K562 (cell line): ENCODE results near the gene SS18L1.

Source experiments
- CEBPB ChIP-seq: fragments of 450-650 bp; IDR thresholded peaks from 2 replicates; pipeline ENCODE4 v1.6.1; 2016; ENCODE audit warnings: missing genetic modification characterization, missing compliant biosample characterization
- CTCF ChIP-seq, 3 experiments: IDR thresholded peaks in 2 of 3; conservative IDR thresholded peaks in 1 of 3; 2 replicates each; pipeline ENCODE4 v1.5.1; 2011 to 2012; ENCODE audit warnings: low read length in 3 of 3, mild to moderate bottlenecking in 3 of 3, control low read depth in 2 of 3, improper control_type of control experiment in 1 of 3, inconsistent platforms in 1 of 3, low read depth in 1 of 3, mixed read lengths in 1 of 3, moderate library complexity in 1 of 3; ENCODE audit not compliant: insufficient read depth in 2 of 3
- EZH2 ChIP-seq: IDR thresholded peaks from 2 replicates; pipeline ENCODE4 v1.6.1; 2012; ENCODE audit warnings: low read depth, mild to moderate bottlenecking, inconsistent platforms, low read length, borderline replicate concordance
- HDAC6 ChIP-seq: IDR thresholded peaks from 2 replicates; pipeline ENCODE4 v1.6.1; 2012; ENCODE audit warnings: low read depth, mild to moderate bottlenecking, control low read depth, inconsistent platforms, low read length, moderate library complexity
- JUND ChIP-seq, 2 experiments: IDR thresholded peaks; 2 replicates in 1 of 2; 3 replicates in 1 of 2; pipeline ENCODE4 v1.6.1; 2011; ENCODE audit warnings: borderline replicate concordance in 2 of 2, low read depth in 2 of 2, low read length in 2 of 2, improper control_type of control experiment in 1 of 2, missing biosample characterization in 1 of 2, missing genetic modification characterization in 1 of 2, missing genetic modification reagents in 1 of 2
- MBD2 ChIP-seq: sonication (generic); IDR thresholded peaks from 2 replicates; pipeline ENCODE4 v1.6.1; 2016; ENCODE audit warnings: low read depth, borderline replicate concordance
- POLR2AphosphoS5 ChIP-seq: IDR thresholded peaks from 2 replicates; pipeline ENCODE4 v1.6.1; 2011; ENCODE audit warnings: mild to moderate bottlenecking, low read depth, low read length, moderate library complexity; ENCODE audit not compliant: control insufficient read depth, insufficient read depth
- SMAD1 ChIP-seq: fragments of 150-350 bp; IDR thresholded peaks from 2 replicates; pipeline ENCODE4 v1.6.1; 2014; ENCODE audit warnings: low read length, low read depth; ENCODE audit not compliant: partially characterized antibody
- ZBED1 ChIP-seq: IDR thresholded peaks from 2 replicates; pipeline ENCODE4 v1.6.1; 2014
- ZBTB33 ChIP-seq: sonication (generic); formaldehyde crosslinking; IDR thresholded peaks from 2 replicates; pipeline ENCODE4 v1.8.1; 2023; ENCODE audit warnings: mild to moderate bottlenecking, missing genetic modification reagents
- ZNF398 ChIP-seq: fragments of 250-450 bp; sonication (Bioruptor Pico); IDR thresholded peaks from 2 replicates; pipeline ENCODE4 v1.8.0; 2021; ENCODE audit warnings: moderate library complexity, mild to moderate bottlenecking, inconsistent platforms
- ZNF699 ChIP-seq: fragments of 250-450 bp; sonication (Bioruptor Pico); IDR thresholded peaks from 2 replicates; pipeline ENCODE4 v1.8.0; 2021; ENCODE audit warnings: mild to moderate bottlenecking, moderate library complexity; ENCODE audit not compliant: insufficient replicate concordance

GRCh38 chr20:62202083-62202395 is 58.5 kb downstream of the SS18L1 start:
- TF ChIP-seq CEBPB (tag) (no peak), CTCF (IDR thresholded peaks at IDR 0.05 in 2 of 3, conservative IDR thresholded peaks at IDR 0.05 in 1 of 3; ENCODE audit: insufficient read depth in 2 of 3, low read depth in 1 of 3, low read length in 3 of 3) (no peak), JUND (IDR thresholded peaks at IDR 0.05; ENCODE audit: borderline replicate concordance, low read depth, low read length) (no peak), JUND (tag; IDR thresholded peaks at IDR 0.05; ENCODE audit: borderline replicate concordance, low read depth, low read length) (no peak), ZBED1 (no peak), POLR2AphosphoS5 (no peak), SMAD1 (no peak), MBD2 (no peak), ZNF699 (CRISPR knock-in tag) (no peak), ZBTB33 (CRISPR knock-in tag) (no peak), HDAC6 (no peak), EZH2 (no peak), ZNF398 (CRISPR knock-in tag) (no peak)
